DND-41 (cell line): ENCODE results near the gene CNTN5.

Experiments used
- CTCF ChIP-seq: IDR thresholded peaks from 2 replicates; pipeline ENCODE4 v1.5.1; 2012; ENCODE audit warnings: borderline replicate concordance, low read length, moderate library complexity, mild to moderate bottlenecking; ENCODE audit not compliant: poor library complexity, severe bottlenecking; ENCODE audit errors: extremely low read depth
- EZH2 ChIP-seq: IDR thresholded peaks from 3 replicates; pipeline ENCODE4 v1.6.1; 2012; ENCODE audit warnings: borderline replicate concordance, low read depth, mild to moderate bottlenecking, moderate library complexity, low read length, inconsistent platforms; ENCODE audit not compliant: severe bottlenecking

GRCh38 chr11:99349151-99349673, 328.5 kb downstream of the CNTN5 start:
- no peak for TF ChIP-seq CTCF
- TF ChIP-seq EZH2: no peak
